Measurements from ENCODE around the gene WASF3.
A peak's percentile ranks its signal among the peaks of the same experiment; 100 is the strongest.

The WASF3 gene

GRCh38 chr13:26651234-26651633, 93.8 kb downstream of the WASF3 start:
- DNase-seq, result no peak

- DNase-seq, result no peak
Measured at GRCh38 chr13:26653310-26653709, 95.8 kb downstream of the WASF3 start.

- DNase-seq, result no peak
Measured at GRCh38 chr13:26653842-26654241, 96.4 kb downstream of the WASF3 start.

- no peak for DNase-seq
Measured at GRCh38 chr13:26656919-26657318, 99.4 kb downstream of the WASF3 start.

- DNase-seq, result peak; percentile 32
Measured at GRCh38 chr13:26658448-26659385, 101.2 kb downstream of the WASF3 start.

GRCh38 chr13:26660185-26660584, 102.7 kb downstream of the WASF3 start:
- no peak for DNase-seq

- DNase-seq, result no peak
Measured at GRCh38 chr13:26660766-26661165, 103.3 kb downstream of the WASF3 start.

GRCh38 chr13:26663791-26664190, 106.3 kb downstream of the WASF3 start:
- DNase-seq, result peak; percentile 94

- no peak for DNase-seq
Measured at GRCh38 chr13:26664286-26664685, 106.8 kb downstream of the WASF3 start.

GRCh38 chr13:26664876-26665275, 107.4 kb downstream of the WASF3 start:
- no peak for DNase-seq

- no peak for DNase-seq
Measured at GRCh38 chr13:26668357-26669146, 111.1 kb downstream of the WASF3 start.

GRCh38 chr13:26673890-26674289, 116.4 kb downstream of the WASF3 start:
- DNase-seq, result no peak

- no peak for DNase-seq
Measured at GRCh38 chr13:26677156-26677555, 119.7 kb downstream of the WASF3 start.

GRCh38 chr13:26678330-26678729, 120.8 kb downstream of the WASF3 start:
- no peak for DNase-seq

GRCh38 chr13:26678796-26679195, 121.3 kb downstream of the WASF3 start:
- DNase-seq, result no peak

GRCh38 chr13:26679411-26680122, 122.1 kb downstream of the WASF3 start:
- DNase-seq, result no peak

GRCh38 chr13:26680123-26680450, 122.6 kb downstream of the WASF3 start:
- DNase-seq, result no peak

- no peak for DNase-seq
Measured at GRCh38 chr13:26680572-26680971, 123.1 kb downstream of the WASF3 start.

- no peak for DNase-seq
Measured at GRCh38 chr13:26681036-26681435, 123.6 kb downstream of the WASF3 start.

GRCh38 chr13:26682606-26683005, 125.1 kb downstream of the WASF3 start:
- DNase-seq, result no peak

GRCh38 chr13:26685606-26686005, 128.1 kb downstream of the WASF3 start:
- DNase-seq, result no peak

- DNase-seq, result no peak
Measured at GRCh38 chr13:26686285-26686684, 128.8 kb downstream of the WASF3 start.

- no peak for DNase-seq
Measured at GRCh38 chr13:26688286-26688685, 130.8 kb downstream of the WASF3 start.

All from DMS153 (cell line).